GM10847 (cell line): Measurements from ENCODE around the gene ADAM20.

Experiments
- POLR2A ChIP-seq: IDR thresholded peaks from 2 replicates; pipeline ENCODE4 v1.6.1; 2011; ENCODE audit not compliant: insufficient read length; ENCODE audit errors: extremely low read depth

ADAM20 gene

DNA sequence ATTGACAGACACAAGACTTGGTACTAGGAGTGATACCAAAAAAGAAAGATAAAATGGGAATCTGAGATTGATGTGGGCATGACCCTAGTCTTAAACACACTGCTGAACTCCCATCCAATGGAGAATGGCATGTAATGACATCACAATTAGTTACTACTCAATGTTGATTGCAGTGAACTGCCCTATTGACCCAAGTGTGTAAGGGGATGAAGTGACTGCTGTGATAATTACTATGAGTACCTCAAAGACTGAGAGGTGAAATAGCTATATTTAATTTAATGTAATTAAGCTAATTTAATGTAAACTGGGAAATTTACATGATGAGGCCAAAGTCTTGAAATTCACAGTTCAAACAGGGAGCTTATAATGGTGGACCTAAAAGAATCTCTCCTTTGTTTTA lies at the start of gene ADAM20:
Gene ADAM20, minus strand, starts transcription at position 101 of the 400 bp plus-strand sequence. CDS start 10,247 bp downstream, outside the sequence.
- TF ChIP-seq POLR2A, result no peak

DNA sequence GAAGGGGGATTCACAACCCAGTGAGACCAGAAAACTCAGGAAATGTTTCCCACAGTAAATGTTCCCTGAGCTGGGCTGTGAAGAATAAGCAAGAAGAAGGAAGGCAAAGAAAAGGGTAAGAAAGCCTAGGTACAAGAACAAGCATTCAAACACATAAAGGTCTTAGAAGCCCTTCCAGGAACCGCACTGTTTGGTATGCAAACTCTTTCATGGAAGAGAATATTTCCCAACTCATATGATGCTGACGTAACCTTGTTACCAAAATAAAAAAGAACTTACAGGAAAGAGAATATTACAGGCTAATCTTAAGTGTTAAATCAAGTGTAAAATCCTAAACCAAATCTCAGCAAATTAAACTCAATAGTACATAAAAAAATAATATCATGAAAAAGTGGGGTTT lies 42.1 kb upstream of the ADAM20 start:
- TF ChIP-seq POLR2A, result no peak

DNA sequence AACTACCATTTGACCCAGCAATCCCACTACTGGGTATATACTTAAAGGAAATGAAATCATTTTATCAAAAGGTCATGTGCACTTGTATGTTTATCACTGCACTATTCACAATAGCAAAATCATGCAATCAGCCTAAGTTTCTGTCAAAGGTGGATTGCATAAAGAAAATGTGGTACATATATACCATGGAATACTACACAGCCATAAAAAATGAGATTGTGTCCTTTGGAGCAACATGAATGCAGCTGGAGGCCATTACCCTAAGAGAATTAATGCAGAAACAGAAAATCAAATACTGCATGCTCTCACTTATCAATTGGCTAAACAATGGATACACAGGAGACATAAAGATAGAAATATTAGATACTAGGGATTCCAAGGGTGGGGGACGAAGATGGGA lies 38.2 kb upstream of the ADAM20 start:
- TF ChIP-seq POLR2A, result no peak

DNA sequence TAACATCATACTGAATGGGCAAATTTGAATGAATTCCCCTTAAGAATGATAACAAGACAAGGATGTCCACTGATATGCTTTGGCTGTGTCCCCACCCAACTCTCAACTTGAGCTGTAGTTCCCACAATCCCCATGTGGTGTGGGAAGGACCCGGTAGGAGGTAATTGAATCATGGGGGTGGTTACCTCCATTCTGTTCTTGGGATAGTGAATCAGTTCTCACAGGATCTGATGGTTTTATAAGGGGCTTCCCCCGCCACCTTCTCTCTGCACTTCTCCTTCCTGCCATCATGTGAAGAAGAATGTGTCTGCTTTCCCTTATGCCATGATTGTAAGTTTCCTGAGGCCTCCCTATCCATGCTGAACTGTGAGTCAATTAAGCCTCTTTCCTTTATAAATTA lies 36.3 kb upstream of the ADAM20 start:
- no peak for TF ChIP-seq POLR2A

DNA sequence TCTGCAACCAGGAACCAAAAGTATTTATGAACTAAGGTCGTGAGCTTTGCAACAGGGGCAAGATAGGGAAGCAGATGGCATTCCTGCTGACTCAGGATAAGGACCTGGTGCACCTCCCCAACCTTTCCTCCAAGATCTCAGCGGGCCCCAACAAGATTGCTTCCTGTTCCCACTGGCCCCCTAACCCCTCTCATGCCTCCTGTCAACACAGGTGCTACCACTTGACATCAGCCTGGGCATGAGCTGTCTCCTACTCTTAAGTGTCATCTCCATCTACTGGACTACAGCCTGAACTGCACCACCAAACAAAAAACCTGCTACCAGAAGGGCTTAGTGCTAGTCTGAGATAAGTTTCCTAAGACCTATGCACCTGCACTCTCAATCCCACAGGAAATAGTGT lies 33.0 kb upstream of the ADAM20 start:
- no peak for TF ChIP-seq POLR2A

DNA sequence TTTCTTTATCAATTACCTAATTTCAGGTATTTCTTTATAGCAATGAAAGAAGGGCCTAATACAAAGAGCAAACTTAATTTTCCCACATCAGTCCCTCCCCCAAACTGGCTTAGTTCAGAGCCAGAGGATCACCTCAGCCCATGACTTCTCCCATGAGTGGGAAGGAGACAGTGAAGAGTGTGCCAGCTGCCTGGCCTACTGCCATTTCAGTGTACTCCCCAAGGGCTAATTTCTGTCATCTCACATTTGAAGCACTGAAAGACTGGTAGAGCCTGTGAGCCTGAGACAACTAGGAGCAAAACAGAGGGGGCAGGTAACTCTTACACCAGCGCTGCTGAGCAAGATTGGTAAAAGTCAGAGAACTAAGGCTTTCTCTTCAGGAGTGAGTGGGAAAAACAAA lies 29.1 kb upstream of the ADAM20 start:
- no peak for TF ChIP-seq POLR2A

DNA sequence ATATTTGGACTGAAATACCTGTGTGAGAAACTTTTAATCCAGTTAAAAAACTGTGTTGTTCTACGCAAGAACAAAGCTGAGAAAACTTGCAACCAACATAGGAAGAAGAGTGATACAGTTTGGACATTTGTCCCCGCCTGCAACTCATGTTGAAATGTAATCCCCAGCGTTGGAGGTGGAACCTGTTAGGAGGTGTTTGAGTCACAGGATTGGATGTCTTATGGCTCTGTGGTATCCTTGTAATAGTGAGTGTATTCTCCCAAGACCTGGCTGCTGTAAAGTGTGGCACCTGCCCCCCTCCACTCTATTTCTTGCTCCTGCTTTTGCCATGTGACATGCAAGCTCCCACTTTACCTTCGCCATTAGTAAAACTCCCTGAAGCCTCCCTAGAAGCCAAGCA lies 28.6 kb upstream of the ADAM20 start:
- no peak for TF ChIP-seq POLR2A

DNA sequence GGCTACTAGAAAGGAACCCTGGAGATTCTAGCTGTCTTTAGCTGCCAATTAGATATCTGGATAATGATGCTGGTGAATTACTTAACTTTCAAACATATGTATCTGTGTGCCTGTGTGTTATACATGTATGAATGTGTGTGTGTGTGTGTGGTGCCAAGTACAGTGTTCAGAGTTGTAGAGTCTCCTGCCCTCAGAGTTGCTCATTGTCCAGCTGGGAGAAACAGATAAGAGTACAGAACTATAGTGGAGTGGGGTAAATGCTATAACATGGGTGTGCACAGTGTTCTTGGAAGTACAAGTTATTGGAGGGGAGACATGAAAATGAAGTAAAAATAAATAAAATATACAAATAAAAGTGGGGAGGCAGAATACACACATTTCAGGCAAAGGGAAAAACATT lies 23.6 kb upstream of the ADAM20 start:
- TF ChIP-seq POLR2A, result no peak

DNA sequence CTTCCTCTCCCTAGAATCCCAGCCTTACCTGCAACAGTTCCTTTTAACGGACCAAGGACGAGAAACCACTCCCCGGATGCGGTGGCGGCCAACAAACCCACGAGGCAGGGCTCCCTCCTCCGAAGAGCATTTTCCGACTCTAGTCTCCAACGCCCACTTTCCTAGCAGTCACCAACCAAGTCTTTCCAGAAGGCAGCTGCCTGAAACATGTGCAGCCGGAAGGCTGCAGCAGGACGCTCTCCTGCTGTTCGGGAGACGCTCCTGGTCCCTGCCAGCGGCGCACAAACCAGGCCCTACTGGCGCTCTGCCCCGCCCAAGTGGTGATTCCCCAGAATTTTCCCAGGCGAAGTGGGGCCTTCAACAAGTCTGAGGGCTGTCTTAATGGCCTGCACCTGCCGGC lies 21.1 kb upstream of the ADAM20 start:
- TF ChIP-seq POLR2A, result no peak

DNA sequence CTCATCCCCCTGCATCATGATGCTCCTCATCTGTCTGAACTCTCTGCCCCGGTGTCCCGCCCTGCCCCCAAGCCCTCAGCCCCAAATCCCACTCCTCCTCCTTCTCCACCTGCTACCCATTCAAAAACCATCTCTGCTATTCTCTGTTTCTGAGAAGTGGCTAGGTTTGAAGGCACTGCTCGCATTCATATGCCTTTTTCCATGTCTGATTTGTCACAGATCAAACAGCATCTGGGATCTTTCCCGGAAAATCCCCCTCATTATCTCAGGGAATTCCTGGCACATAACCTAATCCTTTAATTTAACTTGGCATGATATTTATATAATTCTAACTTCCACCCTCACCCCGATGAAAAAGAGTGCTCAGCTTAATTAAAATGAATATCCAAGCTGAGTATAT lies 3.3 kb upstream of the ADAM20 start:
- no peak for TF ChIP-seq POLR2A

DNA sequence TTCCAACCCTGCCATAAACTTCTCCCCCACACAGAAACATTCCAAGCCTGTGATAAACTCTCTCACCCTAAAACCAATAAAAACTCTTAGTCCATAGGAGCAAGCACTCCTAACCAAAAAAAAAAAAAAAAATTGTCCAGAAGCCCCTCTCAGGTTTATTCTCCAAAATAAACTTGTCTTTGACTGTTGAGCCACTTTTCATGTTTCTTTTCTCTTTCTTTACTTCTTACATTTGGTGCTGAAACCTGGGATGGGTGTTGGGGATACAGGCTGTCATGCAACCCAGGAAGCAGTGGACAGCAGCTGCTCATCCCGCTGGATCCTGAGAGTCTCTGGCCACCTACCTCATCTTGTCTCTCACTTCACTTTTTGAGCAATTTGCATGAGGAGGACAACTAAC lies 2.0 kb upstream of the ADAM20 start:
- TF ChIP-seq POLR2A, result no peak

DNA sequence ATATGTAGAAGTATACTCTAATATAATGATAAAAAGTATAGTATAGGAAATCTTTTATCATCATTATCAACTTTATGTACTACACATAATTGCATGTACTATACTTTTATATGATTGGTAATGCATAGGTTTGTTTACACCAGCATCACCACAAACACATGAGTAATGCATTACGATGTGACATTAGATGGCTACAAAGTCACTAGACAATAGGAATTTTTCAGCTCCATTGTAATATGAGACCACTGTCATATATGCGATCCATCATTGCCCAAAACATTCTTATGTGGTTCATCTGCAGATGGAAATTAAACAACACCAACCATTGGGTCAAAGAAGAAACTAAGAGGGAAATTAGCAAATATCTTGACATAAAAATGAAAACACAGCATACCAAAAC lies 4.4 kb downstream of the ADAM20 start:
- no peak for TF ChIP-seq POLR2A

DNA sequence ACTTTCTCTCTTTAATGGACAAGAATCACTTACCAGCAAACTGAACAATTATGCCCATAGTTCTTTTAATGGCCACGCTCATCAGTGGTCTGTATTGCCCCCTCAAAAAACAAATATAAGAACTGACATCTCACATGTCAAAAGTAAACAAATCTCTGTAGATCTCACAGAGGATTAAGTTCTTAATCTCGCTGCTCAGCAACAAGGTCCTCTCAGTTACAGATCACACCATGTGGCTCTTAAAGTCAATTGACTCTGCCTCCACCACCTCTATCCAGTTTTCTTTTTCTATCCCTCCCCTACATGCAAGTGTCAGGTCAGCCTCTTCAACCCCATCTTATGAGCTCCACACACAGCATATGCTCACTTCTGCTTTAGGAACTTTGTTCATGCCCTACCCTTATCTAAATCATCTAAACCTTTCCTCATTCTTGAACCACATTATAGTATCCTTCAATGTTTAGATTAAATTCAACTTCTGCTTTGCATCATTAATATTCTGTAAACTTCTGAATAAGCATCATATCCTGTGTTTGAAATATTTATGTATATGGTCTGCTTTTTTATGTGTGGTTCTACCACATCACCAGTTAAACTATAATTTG lies 7.2 kb downstream of the ADAM20 start:
- TF ChIP-seq POLR2A, result no peak

DNA sequence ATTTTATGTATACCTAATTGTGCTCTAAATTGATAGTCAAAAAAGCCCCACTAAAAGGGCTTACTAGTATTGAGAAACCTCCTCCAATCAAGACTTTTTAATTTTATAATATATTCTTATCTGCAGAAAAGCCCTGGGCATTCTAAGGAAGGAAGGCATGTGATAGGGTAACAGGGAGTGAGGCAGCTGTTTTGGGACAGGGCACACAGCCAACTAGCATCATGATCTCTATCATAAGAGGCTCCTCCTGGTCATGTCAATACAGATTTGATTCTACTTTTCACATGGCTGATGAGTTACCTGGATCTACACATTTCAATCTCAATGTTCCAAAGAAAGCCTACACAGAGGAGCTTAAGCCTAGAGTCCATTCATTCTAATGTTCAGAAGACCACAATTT lies 9.1 kb downstream of the ADAM20 start:
- no peak for TF ChIP-seq POLR2A

DNA sequence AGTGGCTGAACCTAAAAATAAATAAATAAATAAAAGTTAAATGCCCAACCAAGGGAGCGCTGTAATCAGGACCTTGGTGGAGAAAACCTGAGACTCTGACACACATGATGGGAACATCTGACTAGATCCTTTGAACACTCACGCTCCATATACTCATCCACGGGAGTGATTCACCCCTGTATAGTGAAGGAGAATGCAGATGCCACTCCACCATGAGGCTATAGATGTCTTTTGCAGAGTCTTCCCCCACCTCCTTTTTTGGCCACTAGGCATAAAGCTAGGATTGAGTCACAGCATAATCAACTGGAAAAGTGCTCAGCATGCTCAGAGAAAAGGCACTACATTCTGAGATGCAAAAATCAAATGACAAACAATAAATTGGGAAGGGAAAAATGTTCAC lies 19.0 kb downstream of the ADAM20 start:
- no peak for TF ChIP-seq POLR2A

DNA sequence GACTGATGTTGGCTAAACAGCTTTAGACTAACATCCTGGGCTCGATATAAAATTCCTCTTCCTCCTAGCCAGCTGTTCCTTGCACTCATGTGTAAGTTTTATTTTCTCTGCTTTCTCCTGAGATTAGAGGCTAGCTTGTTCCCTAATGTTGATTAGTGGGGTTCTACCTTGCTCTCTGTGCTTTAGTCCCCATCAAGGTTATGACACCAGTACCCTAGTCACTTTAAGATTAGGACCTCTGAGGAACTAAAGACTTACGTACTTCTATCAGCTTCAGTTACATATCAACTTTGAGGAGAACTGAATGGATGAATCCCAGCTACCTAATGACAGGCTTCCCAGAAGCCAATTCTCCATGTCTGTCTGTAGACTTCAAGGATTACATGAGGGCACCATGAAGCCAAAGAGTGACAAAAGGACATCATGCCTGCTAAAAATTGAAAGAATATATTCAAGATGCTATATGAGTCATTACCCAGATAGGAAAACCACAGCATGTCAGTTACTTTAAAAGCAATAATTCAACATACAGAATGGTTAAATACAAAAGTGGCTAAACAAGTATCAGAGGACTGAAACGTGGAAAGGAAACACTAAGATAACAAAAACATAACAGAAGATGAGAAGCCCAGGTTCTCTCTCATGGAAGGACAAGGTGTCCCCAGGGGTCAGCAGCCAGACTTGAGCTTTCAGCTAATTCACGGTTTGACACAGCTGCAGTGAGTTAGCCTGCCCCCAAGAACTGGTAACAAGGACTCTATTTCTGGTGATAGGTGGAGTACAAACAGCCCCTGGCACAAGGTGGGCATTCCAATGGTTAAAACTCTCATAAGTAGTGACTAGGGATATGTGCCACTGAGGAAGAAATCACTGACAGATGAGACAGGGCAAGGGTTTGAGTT lies 20.4 kb downstream of the ADAM20 start:
- no peak for TF ChIP-seq POLR2A

DNA sequence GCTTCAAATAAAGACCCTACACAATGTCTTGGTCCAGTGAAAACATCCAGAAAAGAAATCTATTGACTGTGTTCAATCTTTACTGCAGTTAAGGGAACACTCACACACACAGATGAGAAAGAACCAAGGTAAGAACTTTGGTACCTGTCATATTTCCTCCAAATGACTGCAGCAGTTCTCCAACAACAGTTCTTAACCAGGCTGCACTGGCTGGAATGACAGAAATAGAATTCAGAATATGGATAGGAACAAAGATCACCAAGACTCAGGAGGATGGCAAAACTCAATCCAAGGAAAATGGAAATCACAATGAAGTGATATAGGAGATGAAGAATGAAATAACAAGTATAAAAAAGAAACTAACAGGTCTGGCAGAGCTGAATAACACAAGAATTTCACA lies 36.6 kb downstream of the ADAM20 start:
- no peak for TF ChIP-seq POLR2A
